HG03558 (cell line): ENCODE results near the gene VCL.

ENCODE experiments used
- ATAC-seq: cut with Tn5 transposase; IDR thresholded peaks from one replicate; pipeline ENCODE4 v1.9.1; 2021; ENCODE audit warnings: moderate number of reproducible peaks; ENCODE audit not compliant: unreplicated experiment; ENCODE audit errors: extremely low read depth

The VCL gene

GRCh38 chr10:74096777-74097176, 98.9 kb downstream of the VCL start:
- peak; percentile 80 for ATAC-seq

DNA sequence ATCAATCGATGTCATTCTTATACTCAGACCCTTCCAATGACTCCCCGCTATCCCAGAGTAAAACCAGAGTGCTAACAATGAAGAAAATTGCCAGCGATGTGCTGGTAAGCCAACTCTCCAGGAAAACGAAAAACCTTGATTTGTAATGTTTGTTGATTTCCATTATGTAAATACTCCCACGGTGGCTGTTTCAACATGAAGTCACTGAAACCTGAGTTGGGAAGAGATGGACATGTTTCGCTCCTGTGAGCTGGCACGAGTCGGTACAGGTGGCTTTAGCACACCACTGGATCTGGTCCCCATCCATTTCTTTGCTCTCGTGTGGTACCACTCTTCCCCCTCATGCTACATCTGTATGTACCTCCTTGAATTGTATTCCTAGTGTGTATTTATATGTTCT, 99.9 kb downstream of the VCL start:
- no peak for ATAC-seq

- no peak for ATAC-seq
Observed at GRCh38 chr10:74099420-74099819, 101.5 kb downstream of the VCL start.

- no peak for ATAC-seq
Observed at GRCh38 chr10:74099836-74100235, 101.9 kb downstream of the VCL start.

GRCh38 chr10:74103560-74104258, 105.8 kb downstream of the VCL start:
- no peak for ATAC-seq

DNA sequence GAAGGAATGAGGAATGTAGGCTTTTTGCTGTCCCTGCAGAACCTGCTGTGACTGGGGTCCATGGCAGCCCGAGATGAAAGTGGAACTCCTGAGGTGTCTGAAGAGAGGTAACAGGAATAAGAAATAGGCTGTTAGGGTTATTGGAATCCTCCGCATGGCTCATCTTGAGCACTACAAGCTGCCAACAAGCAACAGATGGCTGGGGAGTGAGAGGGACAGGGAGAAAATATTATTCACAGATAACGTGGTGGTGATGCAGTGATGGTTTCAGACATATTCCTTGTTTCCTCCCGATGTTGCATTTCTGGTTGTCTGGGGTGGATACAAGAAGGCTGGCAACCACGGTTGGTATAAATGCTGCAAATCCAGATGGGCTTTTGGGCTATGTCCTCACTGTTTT, 106.6 kb downstream of the VCL start:
- ATAC-seq = no peak

DNA sequence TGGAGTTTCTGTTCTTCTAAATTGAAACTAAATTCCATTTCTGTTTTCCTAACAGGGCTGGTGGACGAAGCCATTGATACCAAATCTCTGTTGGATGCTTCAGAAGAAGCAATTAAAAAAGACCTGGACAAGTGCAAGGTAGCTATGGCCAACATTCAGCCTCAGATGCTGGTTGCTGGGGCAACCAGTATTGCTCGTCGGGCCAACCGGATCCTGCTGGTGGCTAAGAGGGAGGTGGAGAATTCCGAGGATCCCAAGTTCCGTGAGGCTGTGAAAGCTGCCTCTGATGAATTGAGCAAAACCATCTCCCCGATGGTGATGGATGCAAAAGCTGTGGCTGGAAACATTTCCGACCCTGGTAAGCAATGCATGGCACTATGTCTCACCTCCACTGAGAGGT, 107.1 kb downstream of the VCL start:
- ATAC-seq = no peak

DNA sequence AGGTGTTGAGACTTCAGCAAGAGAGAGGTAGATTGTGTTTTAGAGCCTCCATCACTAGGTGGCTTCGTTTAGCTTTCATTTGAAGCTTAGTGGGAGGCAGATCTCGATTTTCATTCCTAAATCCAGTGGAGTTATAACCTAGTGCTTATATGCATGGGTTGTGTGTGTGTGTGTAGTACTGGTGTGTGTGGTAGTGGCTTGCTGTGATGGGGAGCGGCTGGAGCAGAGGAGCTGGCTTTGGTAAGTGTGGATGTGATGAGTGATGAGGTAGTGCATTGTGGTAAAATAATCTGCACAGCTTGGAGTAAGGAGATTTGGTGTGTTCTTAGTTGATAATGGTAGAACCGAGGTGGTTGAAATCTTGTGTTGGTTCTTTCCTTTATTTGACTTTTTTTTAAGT, 109.5 kb downstream of the VCL start:
- ATAC-seq = no peak

DNA sequence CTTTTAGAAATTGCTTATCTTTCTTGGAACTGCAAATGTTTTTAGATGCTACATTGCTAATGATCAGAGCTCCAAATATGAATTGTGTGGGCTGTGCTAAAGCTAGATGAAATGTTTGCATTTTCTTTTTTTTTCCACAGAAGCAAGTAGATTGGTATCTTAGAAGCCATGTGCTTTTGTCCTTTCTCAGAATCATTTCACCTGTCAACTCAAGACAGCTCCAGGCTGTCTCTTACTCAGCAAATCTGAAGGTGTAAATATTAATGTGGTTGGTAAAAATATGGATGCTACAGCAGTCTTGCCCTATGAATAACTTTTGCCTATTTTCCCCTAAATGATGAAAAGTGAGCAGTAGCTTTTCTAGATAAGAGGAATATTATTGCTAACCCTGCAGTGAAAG, 111.5 kb downstream of the VCL start:
- ATAC-seq = no peak

GRCh38 chr10:74110120-74110519, 112.2 kb downstream of the VCL start:
- no peak for ATAC-seq

DNA sequence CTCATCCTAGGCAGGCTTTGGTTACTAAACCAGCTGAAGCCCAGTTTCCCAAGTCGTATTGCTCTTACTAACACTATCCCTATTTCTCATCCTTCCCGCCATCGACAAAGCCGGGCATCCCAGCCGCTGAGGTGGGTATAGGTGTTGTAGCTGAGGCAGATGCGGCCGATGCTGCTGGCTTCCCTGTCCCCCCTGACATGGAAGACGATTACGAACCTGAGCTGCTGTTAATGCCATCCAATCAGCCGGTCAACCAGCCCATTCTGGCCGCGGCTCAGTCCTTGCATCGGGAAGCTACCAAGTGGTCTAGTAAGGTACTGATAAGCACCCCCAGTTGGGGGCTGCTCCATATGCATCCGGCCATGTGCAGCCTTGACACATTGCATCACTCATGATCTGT, 113.9 kb downstream of the VCL start:
- no peak for ATAC-seq

DNA sequence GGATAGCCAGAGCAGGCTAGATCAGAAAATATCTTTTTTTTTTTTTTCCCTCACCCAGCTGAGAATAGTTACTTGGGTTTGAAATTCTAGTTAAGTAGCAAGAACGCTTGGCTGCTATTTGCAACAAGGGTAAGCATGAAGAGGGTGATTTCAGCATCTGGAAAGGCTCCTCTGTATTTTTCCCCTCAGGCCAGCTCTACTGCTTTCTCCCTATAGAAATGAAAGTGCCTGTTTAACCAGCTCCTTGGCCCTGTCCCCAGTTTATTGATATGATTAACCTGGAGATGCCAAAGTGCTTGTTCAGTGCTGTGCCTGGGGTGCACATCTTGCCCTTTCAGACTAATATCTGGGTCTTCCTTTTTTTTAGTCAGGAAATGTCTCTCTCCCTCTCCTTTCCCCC, 115.6 kb downstream of the VCL start:
- no peak for ATAC-seq

DNA sequence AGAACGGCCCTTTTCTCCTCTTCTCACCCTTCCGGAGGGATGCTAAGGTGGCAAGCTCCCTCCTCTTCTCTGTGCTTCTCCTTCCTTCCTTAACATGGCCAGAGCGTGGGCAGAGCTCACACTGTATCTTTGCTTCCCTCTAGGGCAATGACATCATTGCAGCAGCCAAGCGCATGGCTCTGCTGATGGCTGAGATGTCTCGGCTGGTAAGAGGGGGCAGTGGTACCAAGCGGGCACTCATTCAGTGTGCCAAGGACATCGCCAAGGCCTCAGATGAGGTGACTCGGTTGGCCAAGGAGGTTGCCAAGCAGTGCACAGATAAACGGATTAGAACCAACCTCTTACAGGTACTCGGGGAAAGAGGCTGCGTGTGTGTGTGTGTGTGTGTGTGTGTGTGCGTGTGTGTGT, 116.1 kb downstream of the VCL start:
- ATAC-seq = no peak

DNA sequence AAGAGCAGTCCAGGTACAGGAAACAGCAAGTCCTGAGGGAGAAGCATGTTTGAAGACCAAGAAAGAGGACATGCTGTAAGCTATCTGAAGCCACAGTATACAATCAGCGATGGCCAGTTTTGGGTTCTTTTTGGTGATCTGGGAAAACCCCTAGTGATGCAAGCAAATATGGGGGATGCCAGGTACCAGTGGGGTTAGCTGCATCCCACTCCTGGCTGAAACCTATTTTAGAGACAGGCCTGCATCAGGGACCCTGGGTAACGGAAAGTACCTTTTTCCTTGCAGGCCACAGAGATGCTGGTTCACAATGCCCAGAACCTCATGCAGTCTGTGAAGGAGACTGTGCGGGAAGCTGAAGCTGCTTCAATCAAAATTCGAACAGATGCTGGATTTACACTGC, 119.8 kb downstream of the VCL start:
- ATAC-seq = no peak

DNA sequence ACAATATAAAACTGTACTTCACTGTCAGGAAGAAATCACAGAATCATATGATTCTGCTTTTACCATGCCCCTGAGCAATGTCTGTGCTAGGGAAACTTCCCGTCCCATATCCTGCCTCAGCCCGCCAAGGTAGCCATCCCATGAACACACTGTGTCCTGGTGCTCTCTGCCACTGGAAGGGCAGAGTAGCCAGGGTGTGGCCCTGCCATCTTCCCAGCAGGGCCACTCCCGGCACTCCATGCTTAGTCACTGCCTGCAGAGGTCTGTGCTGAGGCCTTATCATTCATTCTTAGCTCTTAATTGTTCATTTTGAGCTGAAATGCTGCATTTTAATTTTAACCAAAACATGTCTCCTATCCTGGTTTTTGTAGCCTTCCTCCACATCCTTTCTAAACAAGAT, 120.9 kb downstream of the VCL start:
- ATAC-seq = no peak

GRCh38 chr10:74120911-74121310, 123.0 kb downstream of the VCL start:
- ATAC-seq = no peak

- no peak for ATAC-seq
Observed at GRCh38 chr10:74121368-74121767, 123.5 kb downstream of the VCL start.

- ATAC-seq = no peak
Observed at GRCh38 chr10:74122060-74122459, 124.1 kb downstream of the VCL start.

DNA sequence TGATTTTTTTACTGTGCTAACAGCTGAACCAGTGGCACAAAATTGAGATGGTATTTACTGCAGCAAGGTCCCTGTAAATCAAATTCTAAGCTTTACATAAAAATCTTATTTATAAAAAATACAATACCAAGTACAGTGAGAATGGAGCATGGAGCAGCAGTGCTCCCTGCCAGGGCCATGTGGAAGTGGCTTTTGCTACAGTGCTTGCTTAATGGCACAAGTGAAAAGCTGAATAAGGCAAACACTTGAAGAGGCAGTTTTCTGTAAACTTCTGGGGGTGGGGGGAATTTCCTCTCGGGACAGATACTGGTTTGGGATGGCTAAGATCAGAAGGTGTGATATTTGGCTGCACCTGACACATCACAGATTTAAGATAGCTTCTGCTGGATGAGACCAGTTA, 125.2 kb downstream of the VCL start:
- ATAC-seq = no peak

DNA sequence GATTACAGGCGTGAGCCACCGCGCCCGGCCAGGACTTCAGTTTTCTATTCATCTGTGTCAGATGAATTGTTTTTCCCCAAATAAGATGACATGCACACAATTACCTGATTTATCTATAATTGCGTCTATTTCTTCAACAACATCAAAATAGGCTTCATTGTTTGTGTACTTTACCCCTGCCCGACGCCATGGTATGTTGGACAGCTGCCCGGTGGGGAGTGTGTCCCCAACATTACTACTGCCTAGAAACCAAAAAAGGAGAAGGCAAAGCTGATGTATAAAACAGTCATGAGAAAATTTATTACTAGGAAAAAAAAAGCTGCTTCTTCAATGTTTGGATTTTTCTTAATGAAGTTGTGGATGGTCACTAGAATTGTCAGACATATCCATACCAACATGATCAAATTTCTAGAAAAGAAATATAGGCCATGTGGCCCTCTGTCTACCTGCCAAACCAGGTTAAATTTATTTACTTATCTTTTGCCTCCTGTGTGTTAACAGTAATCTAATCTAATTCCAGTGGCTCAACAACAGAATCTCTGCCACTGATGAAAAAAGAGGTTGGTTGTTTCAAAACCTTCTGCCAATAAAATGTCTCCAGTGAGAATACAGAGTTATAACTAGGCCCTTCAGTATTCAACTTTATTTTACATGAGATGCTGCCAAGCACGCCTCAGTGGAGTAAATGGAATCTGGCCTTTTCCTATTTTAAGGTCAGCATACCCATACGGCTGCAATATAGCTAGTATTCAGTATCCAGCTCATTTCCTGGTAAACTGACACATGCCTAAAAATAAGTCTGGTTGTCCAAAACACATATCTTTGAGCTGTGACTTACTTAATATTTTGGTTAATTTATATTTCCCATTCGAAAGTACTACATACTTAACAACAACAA, 136.3 kb downstream of the VCL start:
- ATAC-seq = no peak

- no peak for ATAC-seq
Observed at GRCh38 chr10:74135452-74135851, 137.5 kb downstream of the VCL start.

- no peak for ATAC-seq
Observed at GRCh38 chr10:74137992-74138391, 140.1 kb downstream of the VCL start.
